GM10847 (cell line): ENCODE measurements around the gene KANK3.

Experiments
- POLR2A ChIP-seq: IDR thresholded peaks from 2 replicates; pipeline ENCODE4 v1.6.1; 2011; ENCODE audit not compliant: insufficient read length; ENCODE audit errors: extremely low read depth

KANK3 gene

GRCh38 chr19:8304841-8305621 is 38.0 kb downstream of the KANK3 start:
- no peak for TF ChIP-seq POLR2A

GRCh38 chr19:8302734-8303133 is 40.3 kb downstream of the KANK3 start:
- TF ChIP-seq POLR2A = no peak

GRCh38 chr19:8302357-8302691 is 40.7 kb downstream of the KANK3 start:
- no peak for TF ChIP-seq POLR2A
